OCI-LY3 (cell line): ENCODE measurements around the gene G6PC3.
"Not testable (repeated sequence)": the region's sequence is repeated elsewhere in the genome, so short reads cannot be mapped to it uniquely, and the experiment has no call there.

Experiments
- H2AFZ ChIP-seq: fragments of 200-600, 300-600 bp; shearing (Covaris generic); 2 replicates; pipeline ENCODE4 v1.6.0; 2014; ENCODE audit warnings: antibody characterized with exemption, low read depth, low read length
- H3K27ac ChIP-seq: fragments of 200-600, 300-600 bp; sonication (generic); 2 replicates; pipeline ENCODE4 v1.5.1; 2014; ENCODE audit warnings: mild to moderate bottlenecking, low read length, moderate library complexity, mixed read lengths
- H3K27me3 ChIP-seq: fragments of 200-600, 300-600 bp; sonication (generic); 2 replicates; pipeline ENCODE4 v1.6.1; 2014; ENCODE audit warnings: low read depth, low read length, mixed read lengths
- H3K36me3 ChIP-seq: fragments of 200-600, 300-600 bp; sonication (generic); replicated peaks from 2 replicates; pipeline ENCODE3; 2014; ENCODE audit warnings: low read depth, low read length, mixed read lengths
- H3K4me1 ChIP-seq: fragments of 300-600, 200-600 bp; sonication (generic); 2 replicates; pipeline ENCODE4 v1.6.1; 2014; ENCODE audit warnings: low read length, mixed read lengths
- H3K4me2 ChIP-seq: fragments of 200-600, 300-600 bp; sonication (generic); 2 replicates; pipeline ENCODE4 v1.6.1; 2014; ENCODE audit warnings: low read length, mixed read lengths
- H3K4me3 ChIP-seq: fragments of 300-600, 200-600 bp; sonication (generic); 2 replicates; pipeline ENCODE4 v1.5.1; 2014; ENCODE audit warnings: antibody characterized with exemption, mild to moderate bottlenecking, low read length, moderate library complexity
- H3K79me2 ChIP-seq: fragments of 300-600, 200-600 bp; shearing (Covaris generic); 2 replicates; pipeline ENCODE4 v1.6.1; 2014; ENCODE audit warnings: mild to moderate bottlenecking, low read length, mixed read lengths
- H3K9ac ChIP-seq: fragments of 300-600, 200-600 bp; shearing (Covaris generic); 2 replicates; pipeline ENCODE4 v1.6.0; 2014; ENCODE audit warnings: mild to moderate bottlenecking, low read length, moderate library complexity
- H3K9me3 ChIP-seq: fragments of 200-600, 300-600 bp; shearing (Covaris generic); 2 replicates; pipeline ENCODE4 v1.6.1; 2014; ENCODE audit warnings: low read length, mixed read lengths; ENCODE audit not compliant: insufficient read depth
- H4K20me1 ChIP-seq: fragments of 200-600, 300-600 bp; sonication (generic); 2 replicates; pipeline ENCODE4 v1.6.1; 2016; ENCODE audit warnings: low read length, mixed read lengths; ENCODE audit not compliant: insufficient read depth
- EZH2phosphoT487 ChIP-seq: fragments of 200-600 bp; shearing (Covaris generic); IDR thresholded peaks from 2 replicates; pipeline ENCODE4 v1.6.1; 2018; ENCODE audit warnings: antibody characterized with exemption, mixed run types, low read depth
- TF ChIP-seq, protein P1 (sequence below): fragments of 200-600, 300-600 bp; sonication (generic); IDR thresholded peaks from 2 replicates; pipeline ENCODE4 v1.5.1; 2014; ENCODE audit warnings: antibody characterized with exemption, low read length, low read depth

G6PC3 gene

DNA sequence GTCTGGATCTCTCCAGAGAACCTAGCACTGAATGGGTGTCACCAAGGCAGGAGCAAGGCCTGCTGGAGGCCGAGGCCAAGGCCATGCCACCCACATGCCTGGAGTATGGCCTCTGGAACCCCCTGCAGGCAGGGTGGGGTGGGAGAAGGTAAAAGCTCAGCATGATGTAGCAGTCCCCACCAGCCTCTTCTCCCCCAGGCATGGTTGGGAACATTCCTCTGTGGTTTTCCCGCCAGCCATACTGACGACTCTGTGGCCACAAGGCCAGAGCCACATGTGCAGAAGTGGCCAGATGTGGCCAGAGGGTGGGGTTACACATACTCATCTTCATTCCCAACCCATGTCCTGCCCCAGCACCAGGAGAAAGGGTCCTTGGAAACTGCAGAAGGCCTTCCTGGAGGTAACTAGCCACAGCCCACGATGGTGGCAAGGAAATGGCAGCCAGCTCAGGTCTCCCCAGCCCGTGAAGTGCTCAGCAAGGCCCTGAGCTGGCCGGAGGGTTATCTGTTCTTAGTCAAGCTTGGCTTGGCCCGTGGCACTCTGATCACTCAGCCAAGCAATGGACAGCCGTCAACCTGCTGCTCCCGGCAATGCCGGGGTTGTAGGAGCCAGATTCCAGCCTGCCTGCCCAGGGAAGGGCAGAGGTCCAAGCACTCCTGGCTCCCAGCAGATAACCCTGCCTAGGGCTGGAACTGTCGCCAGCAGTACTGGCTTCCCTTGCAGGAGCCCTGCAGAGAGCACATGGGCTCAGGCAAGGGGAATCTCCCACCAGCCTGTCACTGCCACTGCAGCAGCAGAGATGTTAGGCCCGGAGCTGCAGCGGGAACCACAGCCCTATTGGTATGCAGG, 26.8 kb downstream of the G6PC3 start:
- Histone ChIP-seq H3K4me3 (no peak overlapping the region), H3K27me3 (no peaks in the 10 kb centered on the region), H3K4me2 (no peak overlapping the region), H2AFZ (no peak overlapping the region), H3K27ac (no peak overlapping the region), H3K4me1 (peaks cover 11% of the 10 kb centered on the region), H4K20me1 (no peaks in the 10 kb centered on the region; the same call in 1 of the 2 replicates), H3K9ac (no peak overlapping the region), H3K9me3 (no peaks in the 10 kb centered on the region), H3K79me2 (no peaks in the 10 kb centered on the region), H3K36me3 (no peaks in the 10 kb centered on the region)
- no peak for TF ChIP-seq EZH2phosphoT487
- TF ChIP-seq, protein P1, sequence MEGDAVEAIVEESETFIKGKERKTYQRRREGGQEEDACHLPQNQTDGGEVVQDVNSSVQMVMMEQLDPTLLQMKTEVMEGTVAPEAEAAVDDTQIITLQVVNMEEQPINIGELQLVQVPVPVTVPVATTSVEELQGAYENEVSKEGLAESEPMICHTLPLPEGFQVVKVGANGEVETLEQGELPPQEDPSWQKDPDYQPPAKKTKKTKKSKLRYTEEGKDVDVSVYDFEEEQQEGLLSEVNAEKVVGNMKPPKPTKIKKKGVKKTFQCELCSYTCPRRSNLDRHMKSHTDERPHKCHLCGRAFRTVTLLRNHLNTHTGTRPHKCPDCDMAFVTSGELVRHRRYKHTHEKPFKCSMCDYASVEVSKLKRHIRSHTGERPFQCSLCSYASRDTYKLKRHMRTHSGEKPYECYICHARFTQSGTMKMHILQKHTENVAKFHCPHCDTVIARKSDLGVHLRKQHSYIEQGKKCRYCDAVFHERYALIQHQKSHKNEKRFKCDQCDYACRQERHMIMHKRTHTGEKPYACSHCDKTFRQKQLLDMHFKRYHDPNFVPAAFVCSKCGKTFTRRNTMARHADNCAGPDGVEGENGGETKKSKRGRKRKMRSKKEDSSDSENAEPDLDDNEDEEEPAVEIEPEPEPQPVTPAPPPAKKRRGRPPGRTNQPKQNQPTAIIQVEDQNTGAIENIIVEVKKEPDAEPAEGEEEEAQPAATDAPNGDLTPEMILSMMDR, result no peak

DNA sequence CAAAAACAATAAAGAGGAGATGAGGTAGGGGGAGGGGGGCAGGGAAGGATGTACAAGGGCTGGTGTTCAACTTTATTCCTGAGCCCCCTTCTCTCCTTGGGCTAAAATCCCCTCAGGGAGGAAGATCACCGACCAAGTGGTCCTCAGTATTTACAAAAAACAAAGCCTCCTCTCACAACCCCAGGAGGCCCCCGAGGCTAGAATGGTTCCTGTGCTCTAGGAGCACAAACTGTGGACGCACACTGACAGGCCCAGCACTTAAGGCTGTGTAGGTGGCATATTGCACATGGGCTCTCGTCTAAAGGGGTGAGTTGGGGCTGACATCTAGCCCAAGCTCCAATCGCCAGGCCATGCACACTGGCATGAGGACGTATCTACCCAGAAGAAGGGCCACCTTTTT, 31.3 kb downstream of the G6PC3 start:
- not testable (repeated sequence) for H3K36me3 ChIP-seq, H3K4me1 ChIP-seq, H3K4me3 ChIP-seq, H3K9ac ChIP-seq, H2AFZ ChIP-seq, H3K9me3 ChIP-seq, H3K4me2 ChIP-seq, H4K20me1 ChIP-seq, H3K27ac ChIP-seq, H3K27me3 ChIP-seq, H3K79me2 ChIP-seq

DNA sequence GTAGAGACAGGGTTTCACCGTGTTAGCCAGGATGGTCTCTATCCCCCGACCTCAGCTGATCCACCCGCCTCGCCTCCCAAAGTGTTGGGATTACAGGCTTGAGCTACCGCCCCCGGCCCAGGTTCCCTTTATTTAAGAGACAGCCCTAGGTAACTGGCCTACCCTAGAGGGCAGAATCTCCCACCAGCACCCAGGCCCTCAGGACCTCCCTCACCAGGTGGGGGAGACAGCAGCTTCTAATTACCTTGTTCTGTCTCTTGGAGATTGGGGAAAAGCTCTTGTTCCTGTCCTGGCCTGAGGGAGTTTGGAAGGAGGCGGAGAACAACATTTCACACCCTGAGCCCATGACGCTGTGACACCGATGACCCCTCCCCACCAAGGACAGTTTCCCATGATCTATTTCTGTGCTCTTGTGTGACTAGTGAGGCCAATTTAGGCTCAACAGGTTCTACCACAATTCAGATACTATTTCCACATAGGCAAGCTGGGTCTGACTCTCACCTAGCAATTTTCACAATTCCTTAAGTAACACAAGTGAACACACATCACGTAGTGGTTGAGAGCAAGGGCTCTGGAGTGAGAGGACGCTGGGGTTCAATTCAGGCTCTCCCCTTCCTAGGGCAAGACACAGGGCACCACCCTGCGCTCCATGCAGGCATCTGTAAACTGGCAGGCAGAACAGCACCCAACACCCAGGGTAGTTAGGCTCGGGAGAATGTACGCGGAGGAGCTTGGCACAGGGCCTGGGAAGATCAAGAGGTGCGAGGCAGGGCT, 32.5 kb downstream of the G6PC3 start:
- H3K79me2 ChIP-seq, result no peaks in the 10 kb centered on the region
- H3K4me1 ChIP-seq, result no peaks in the 10 kb centered on the region
- no peak for TF ChIP-seq EZH2phosphoT487
- TF ChIP-seq, protein P1, result no peak
- no peak overlapping the region for H3K9ac ChIP-seq
- H3K4me2 ChIP-seq, result no peak overlapping the region
- H3K36me3 ChIP-seq, result no peaks in the 10 kb centered on the region
- H2AFZ ChIP-seq, result no peak overlapping the region
- H4K20me1 ChIP-seq, result no peaks in the 10 kb centered on the region
- H3K4me3 ChIP-seq, result no peak overlapping the region
- no peaks in the 10 kb centered on the region for H3K9me3 ChIP-seq
- no peaks in the 10 kb centered on the region for H3K27me3 ChIP-seq
- no peak overlapping the region for H3K27ac ChIP-seq

DNA sequence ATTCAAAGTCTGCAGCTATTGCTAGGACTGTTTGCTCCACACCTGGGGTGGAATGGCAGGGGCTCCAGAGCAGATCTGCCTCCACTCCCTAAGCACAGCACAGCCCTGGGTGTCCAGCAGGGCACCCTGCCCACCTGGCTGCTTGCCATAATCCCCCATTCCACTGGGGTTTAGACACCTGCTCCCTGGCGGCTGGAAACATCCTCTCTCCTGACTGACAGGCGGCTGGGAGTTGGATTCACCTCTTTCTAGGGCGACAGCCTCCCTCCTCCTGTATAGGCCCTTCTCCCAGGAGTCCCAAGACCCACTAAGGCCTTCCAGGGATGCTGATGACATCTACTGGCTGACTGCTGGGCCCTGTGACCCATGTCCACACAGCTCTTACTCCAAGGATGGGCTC, 34.9 kb downstream of the G6PC3 start:
- Histone ChIP-seq H3K9ac (no peak overlapping the region), H3K4me1 (peaks cover 3% of the 10 kb centered on the region; the same call in 1 of the 2 replicates), H3K27ac (no peak overlapping the region), H3K36me3 (no peaks in the 10 kb centered on the region), H3K4me3 (no peak overlapping the region), H3K9me3 (no peaks in the 10 kb centered on the region), H3K27me3 (no peaks in the 10 kb centered on the region), H3K79me2 (no peaks in the 10 kb centered on the region), H4K20me1 (no peaks in the 10 kb centered on the region), H2AFZ (no peak overlapping the region), H3K4me2 (no peak overlapping the region)
- TF ChIP-seq, protein P1, result no peak
- TF ChIP-seq EZH2phosphoT487, result no peak
